DMS79 treated with DMSO at 0.1 percent for 48 hours (cell line): ENCODE results near the gene HOXA2.

ENCODE experiments used
- DNase-seq: peaks from one replicate; lab custom pipeline; 2025; lab: John Stamatoyannopoulos, UW

The HOXA2 gene

GRCh38 chr7:27098578-27099451, 3.7 kb downstream of the HOXA2 start:
- DNase-seq, result peak; percentile 52

- no peak for DNase-seq
Measured at GRCh38 chr7:27097686-27098577, 4.6 kb downstream of the HOXA2 start.

- no peak for DNase-seq
Measured at GRCh38 chr7:27096768-27097514, 5.5 kb downstream of the HOXA2 start.

- DNase-seq, result peak; percentile 88
Measured at GRCh38 chr7:27095897-27096767, 6.4 kb downstream of the HOXA2 start, which contains the start of gene HOXA1. Gene HOXA1 (minus strand): TSS chr7:27096000. CDS start chr7:27095912, 88 bp downstream.

- DNase-seq, result no peak
Measured at GRCh38 chr7:27095050-27095896, 7.2 kb downstream of the HOXA2 start.

GRCh38 chr7:27094304-27095049, 8.0 kb downstream of the HOXA2 start:
- DNase-seq, result no peak

- no peak for DNase-seq
Measured at GRCh38 chr7:27093184-27093895, 9.1 kb downstream of the HOXA2 start.

- no peak for DNase-seq
Measured at GRCh38 chr7:27092819-27093110, 9.7 kb downstream of the HOXA2 start.

GRCh38 chr7:27091941-27092818, 10.3 kb downstream of the HOXA2 start:
- peak; percentile 35 for DNase-seq

- DNase-seq, result peak; percentile 45
Measured at GRCh38 chr7:27091105-27091504, 11.4 kb downstream of the HOXA2 start.

- DNase-seq, result no peak
Measured at GRCh38 chr7:27088002-27088922, 14.2 kb downstream of the HOXA2 start.

GRCh38 chr7:27083646-27084045, 18.8 kb downstream of the HOXA2 start:
- no peak for DNase-seq

GRCh38 chr7:27082171-27082570, 20.3 kb downstream of the HOXA2 start:
- no peak for DNase-seq

GRCh38 chr7:27080844-27081436, 21.5 kb downstream of the HOXA2 start:
- DNase-seq, result no peak

GRCh38 chr7:27079234-27079975, 23.1 kb downstream of the HOXA2 start:
- no peak for DNase-seq
